NCI-H345 treated with DMSO at 0.1 percent for 48 hours (cell line): ENCODE results near the gene PDCD7.

ENCODE experiments used
- DNase-seq: peaks from one replicate; lab custom pipeline; 2025; ENCODE audit not compliant: unreplicated experiment; lab: John Stamatoyannopoulos, UW

The PDCD7 gene

GRCh38 chr15:65092911-65093792 is 40.5 kb downstream of the PDCD7 start:
- no peak for DNase-seq

- no peak for DNase-seq
Measured at GRCh38 chr15:65091946-65092770, 41.5 kb downstream of the PDCD7 start.

GRCh38 chr15:65089206-65089824 is 44.3 kb downstream of the PDCD7 start:
- DNase-seq: no peak

GRCh38 chr15:65088643-65089021 is 45.0 kb downstream of the PDCD7 start:
- no peak for DNase-seq

GRCh38 chr15:65087873-65088642 is 45.5 kb downstream of the PDCD7 start:
- DNase-seq: no peak

- DNase-seq: no peak
Measured at GRCh38 chr15:65087411-65087810, 46.2 kb downstream of the PDCD7 start.

- no peak for DNase-seq
Measured at GRCh38 chr15:65086680-65087111, 46.9 kb downstream of the PDCD7 start.

- DNase-seq: no peak
Measured at GRCh38 chr15:65085990-65086679, 47.5 kb downstream of the PDCD7 start.

- no peak for DNase-seq
Measured at GRCh38 chr15:65085207-65085753, 48.3 kb downstream of the PDCD7 start.

- no peak for DNase-seq
Measured at GRCh38 chr15:65084500-65085206, 49.0 kb downstream of the PDCD7 start.

- no peak for DNase-seq
Measured at GRCh38 chr15:65083262-65083701, 50.3 kb downstream of the PDCD7 start.

- DNase-seq: no peak
Measured at GRCh38 chr15:65082303-65082953, 51.2 kb downstream of the PDCD7 start.

- no peak for DNase-seq
Measured at GRCh38 chr15:65081758-65082157, 51.9 kb downstream of the PDCD7 start.

- DNase-seq: no peak
Measured at GRCh38 chr15:65081270-65081669, 52.3 kb downstream of the PDCD7 start.

GRCh38 chr15:65079580-65079979 is 54.0 kb downstream of the PDCD7 start:
- no peak for DNase-seq

GRCh38 chr15:65077981-65078352 is 55.6 kb downstream of the PDCD7 start:
- no peak for DNase-seq

- DNase-seq: no peak
Measured at GRCh38 chr15:65077291-65077980, 56.2 kb downstream of the PDCD7 start.
